CD4-positive, alpha-beta T cell treated with Interleukin-4 for 1 hour (primary cell): Measurements from ENCODE around the gene NBEA.
"Not testable (repeated sequence)": the region's sequence is repeated elsewhere in the genome, so short reads cannot be mapped to it uniquely, and the experiment has no call there.

Experiments
- DNase-seq, 2 donors: peaks; one replicate each; pipeline ENCODE4 v3.0.0-alpha.2; 2020 to 2022

NBEA gene

GRCh38 chr13:35393886-35394285, 451.8 kb downstream of the NBEA start:
- DNase-seq = no peak

GRCh38 chr13:35408285-35408684, 466.2 kb downstream of the NBEA start:
- not testable (repeated sequence) for DNase-seq

GRCh38 chr13:35411059-35411744, 469.1 kb downstream of the NBEA start:
- no peak for DNase-seq

- no peak for DNase-seq
Measured at GRCh38 chr13:35448465-35448864, 506.4 kb downstream of the NBEA start.

GRCh38 chr13:35449821-35450220, 507.8 kb downstream of the NBEA start:
- no peak for DNase-seq

- no peak for DNase-seq
Measured at GRCh38 chr13:35455022-35455421, 513.0 kb downstream of the NBEA start.

GRCh38 chr13:35457258-35457657, 515.2 kb downstream of the NBEA start:
- no peak for DNase-seq

- DNase-seq = no peak
Measured at GRCh38 chr13:35460061-35460460, 518.0 kb downstream of the NBEA start.

GRCh38 chr13:35465371-35465770, 523.3 kb downstream of the NBEA start:
- no peak for DNase-seq

GRCh38 chr13:35468195-35468594, 526.1 kb downstream of the NBEA start:
- DNase-seq = no peak

- no peak for DNase-seq
Measured at GRCh38 chr13:35469806-35470525, 527.9 kb downstream of the NBEA start.

- no peak for DNase-seq
Measured at GRCh38 chr13:35470671-35471661, 528.9 kb downstream of the NBEA start.

- DNase-seq = no peak
Measured at GRCh38 chr13:35471706-35472322, 529.7 kb downstream of the NBEA start.

GRCh38 chr13:35472323-35472881, 530.3 kb downstream of the NBEA start:
- no peak for DNase-seq

GRCh38 chr13:35473206-35473775, 531.2 kb downstream of the NBEA start:
- no peak for DNase-seq

GRCh38 chr13:35473802-35474201, 531.7 kb downstream of the NBEA start:
- no peak for DNase-seq

GRCh38 chr13:35474496-35475211, 532.6 kb downstream of the NBEA start:
- DNase-seq = no peak

- no peak for DNase-seq
Measured at GRCh38 chr13:35475212-35475959, 533.3 kb downstream of the NBEA start.

- no peak for DNase-seq
Measured at GRCh38 chr13:35475960-35476943, 534.2 kb downstream of the NBEA start, which contains the start of gene MAB21L1. MAB21L1 (minus strand) TSS chr13:35476689; CDS start chr13:35476138, 551 bp downstream.
